Activated naive CD8-positive, alpha-beta T cell treated with anti-CD3 and anti-CD28 coated beads, Interleukin-2, amount 50 U/mL, for 16 hours (primary cell): Measurements from ENCODE around the gene TSPAN7.

Experiments used
- DNase-seq: peaks from one replicate; pipeline ENCODE4 v3.0.0-alpha.2; 2020; ENCODE audit warnings: low read depth, low spot score

Gene TSPAN7, protein sequence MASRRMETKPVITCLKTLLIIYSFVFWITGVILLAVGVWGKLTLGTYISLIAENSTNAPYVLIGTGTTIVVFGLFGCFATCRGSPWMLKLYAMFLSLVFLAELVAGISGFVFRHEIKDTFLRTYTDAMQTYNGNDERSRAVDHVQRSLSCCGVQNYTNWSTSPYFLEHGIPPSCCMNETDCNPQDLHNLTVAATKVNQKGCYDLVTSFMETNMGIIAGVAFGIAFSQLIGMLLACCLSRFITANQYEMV

DNA sequence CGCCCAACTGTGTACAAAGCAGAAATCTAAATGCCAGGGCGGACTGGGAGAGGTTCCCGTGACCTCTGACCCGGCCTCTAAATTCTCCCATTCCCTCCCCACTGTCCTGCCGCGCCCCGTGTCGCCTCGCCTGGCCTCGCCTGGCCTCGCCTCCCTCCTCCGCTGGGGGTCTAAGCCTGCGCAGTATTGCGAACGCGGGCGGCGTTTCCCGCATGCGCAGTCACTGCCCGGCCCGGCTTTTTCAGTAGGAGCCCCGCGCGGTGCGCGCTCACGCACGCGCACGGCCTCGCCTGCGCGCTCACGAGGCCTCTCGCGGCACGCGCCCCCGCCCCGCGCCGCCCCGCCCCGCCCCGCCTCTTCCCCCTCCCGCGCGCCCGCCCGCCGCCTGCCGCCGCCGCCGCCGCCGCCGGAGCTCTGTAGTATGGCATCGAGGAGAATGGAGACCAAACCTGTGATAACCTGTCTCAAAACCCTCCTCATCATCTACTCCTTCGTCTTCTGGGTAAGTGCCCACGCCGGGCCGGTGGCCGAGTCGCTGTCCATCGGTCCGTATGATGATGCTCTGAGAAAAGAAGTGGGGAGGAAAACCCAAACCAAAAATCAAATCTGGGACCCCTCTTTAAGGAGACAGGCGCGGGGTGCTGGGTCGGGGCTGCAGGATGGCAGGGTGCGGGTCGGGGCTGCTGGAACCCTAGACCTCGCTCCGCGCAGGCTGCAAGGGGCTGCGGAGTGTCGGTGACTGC lies at the start of gene TSPAN7:
TSPAN7 (plus strand) TSS at position 417 of the 743 bp plus-strand sequence; CDS start at position 422, 5 bp downstream.
- peak; percentile 54 for DNase-seq

- DNase-seq, result no peak
These were observed 48.1 kb upstream of the TSPAN7 start for GRCh38 chrX:38513112-38513742.

DNA sequence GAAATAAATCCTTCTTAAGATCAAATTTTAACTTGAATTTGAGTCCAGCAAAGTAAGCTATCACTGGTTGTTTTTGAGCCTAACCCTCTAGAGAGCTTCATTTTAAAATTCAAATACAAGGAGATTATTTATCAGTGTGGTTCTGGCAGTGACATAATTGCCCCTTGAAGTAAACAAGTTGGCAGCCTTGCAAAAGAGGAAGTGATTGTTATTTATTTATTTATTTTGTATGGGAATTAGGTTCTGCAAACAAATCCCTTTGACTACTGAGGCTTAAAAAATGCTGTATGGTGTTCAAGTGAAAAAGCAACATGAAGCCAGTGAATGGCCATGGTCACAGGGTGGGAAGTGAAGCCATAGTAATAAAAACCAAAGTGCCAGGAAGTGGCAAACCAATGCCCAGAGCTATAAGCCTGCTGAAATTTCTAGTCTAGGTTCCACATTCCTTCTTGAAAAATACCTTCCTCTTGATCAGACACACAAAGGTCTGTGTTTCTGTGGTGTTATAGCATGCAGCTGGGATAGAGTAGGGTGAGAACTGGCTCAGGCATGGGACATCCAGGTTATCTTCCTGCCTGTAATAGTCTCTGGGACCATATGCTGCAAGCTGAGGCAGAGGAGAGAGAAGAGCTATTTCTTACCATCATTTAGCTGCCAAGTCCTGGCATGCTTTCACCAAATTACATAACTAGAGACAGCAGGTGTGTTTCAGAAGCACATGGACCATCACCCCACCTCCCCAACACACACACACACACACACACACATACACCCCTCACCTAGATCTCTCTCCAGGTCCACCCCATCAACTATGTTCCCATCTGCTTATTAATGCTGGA lies 47.1 kb upstream of the TSPAN7 start:
- DNase-seq, result no peak

DNA sequence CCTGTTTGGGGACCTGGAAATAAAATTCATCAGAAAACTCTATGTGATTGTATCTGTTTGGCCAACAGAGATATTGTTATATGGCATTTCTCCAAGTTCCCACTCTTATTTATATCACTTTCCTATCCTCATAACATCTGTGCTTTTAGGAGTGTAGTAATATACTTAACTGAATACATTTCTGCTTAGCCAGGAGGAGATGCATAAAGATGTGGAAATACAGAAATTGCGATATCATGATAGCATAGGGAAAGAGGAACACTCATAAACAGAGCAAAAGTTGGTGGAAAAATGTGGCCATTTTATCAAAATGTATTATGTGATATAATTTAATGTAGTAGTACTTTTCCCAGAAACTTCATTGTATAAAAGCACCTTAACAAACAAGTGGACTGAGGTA lies 46.1 kb upstream of the TSPAN7 start:
- DNase-seq, result no peak

GRCh38 chrX:38516196-38516774 lies 45.1 kb upstream of the TSPAN7 start:
- DNase-seq, result no peak

DNA sequence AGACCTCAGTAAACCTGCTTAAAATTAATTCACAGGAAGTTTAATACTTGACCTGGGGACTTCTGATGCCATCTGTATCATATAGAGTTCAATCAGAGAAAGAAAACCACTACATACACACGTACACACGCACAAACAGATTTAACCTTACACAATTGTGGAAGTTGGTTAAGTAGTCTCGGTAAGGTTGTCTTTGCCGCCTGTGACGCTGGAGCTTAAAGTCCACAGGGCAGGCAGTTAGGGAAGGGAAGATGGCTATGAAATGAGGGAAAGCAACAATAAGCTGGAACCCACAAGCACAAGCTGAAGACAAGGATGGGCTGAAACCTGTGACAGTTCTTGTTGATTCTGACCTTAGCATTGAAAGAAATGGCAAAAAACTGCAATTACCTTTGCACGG lies 41.7 kb upstream of the TSPAN7 start:
- no peak for DNase-seq

DNA sequence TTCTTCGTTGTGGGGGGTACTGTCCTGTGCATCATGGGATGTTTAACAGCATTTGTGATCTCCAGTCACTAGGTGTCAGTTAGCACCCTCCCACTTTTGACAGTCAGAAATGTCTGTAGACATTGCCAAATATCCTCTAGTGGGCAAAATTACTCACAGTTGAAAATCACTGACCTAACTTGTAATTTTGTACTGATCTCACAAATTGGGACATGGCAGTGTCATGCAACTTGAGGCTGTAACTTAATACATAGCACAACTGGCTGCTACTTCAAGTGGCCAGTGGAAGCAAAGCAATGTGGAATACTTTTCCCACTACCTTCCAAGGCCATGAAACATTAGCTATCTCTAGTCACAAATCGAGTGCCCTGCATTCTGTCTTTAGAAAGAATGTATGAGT lies 23.2 kb upstream of the TSPAN7 start:
- no peak for DNase-seq

DNA sequence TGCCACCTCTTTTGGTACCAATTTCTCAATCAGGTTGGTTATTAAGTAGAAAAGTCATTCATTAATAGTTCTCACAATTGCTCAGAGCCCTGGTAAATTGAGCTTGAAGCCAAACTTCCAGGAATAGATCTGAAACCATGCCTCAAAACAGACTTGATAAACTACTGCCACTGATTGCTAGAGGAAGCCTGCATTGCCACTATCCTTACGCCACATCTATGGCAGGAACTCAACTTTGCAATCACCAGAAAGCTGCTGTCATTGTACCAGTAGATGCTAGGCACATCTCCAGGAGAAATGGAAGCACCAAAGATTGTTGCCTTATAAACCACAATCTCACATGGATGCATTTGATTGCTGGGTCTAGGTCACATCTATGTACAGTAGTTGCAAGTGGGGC lies 21.6 kb upstream of the TSPAN7 start:
- DNase-seq, result no peak

- no peak for DNase-seq
These were observed 12.8 kb upstream of the TSPAN7 start for GRCh38 chrX:38548508-38548907.

DNA sequence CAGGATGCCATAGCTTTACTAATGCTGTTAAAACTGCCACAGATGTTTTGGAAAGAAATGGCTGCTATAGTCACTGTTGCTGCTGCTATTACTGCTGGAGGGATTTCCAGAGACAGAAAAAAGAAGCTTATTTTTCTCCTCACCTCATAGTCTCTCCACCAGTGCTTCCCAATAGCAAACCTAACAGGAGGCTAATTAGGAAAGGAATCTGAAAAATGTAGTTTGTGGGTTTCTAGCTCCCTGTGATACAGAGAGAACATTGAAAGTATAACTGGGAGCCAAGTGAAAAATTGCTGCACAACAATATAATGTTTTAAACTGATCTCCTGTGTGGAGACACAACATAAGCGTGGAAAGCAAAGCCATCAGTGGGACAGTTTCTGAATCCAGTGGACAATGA lies 8.6 kb upstream of the TSPAN7 start:
- no peak for DNase-seq

DNA sequence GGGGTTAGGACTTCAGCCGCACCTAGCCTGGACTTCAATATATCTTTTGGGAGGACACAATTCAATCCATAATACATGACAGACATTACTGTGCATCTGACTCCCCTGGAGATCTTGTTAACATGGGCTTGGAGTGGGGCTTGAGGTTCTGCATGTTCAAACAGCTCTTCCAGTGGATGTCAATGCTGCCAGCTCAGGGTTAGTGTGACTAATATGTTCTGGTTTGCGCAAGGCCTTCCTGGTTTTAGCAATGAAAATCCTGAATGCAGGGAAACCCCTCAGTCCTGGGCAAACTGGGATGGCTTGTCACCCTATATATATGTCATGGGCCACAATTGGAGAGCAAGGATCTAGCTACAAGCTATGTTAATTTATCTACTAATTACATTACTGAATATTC lies 2.7 kb upstream of the TSPAN7 start:
- no peak for DNase-seq

DNA sequence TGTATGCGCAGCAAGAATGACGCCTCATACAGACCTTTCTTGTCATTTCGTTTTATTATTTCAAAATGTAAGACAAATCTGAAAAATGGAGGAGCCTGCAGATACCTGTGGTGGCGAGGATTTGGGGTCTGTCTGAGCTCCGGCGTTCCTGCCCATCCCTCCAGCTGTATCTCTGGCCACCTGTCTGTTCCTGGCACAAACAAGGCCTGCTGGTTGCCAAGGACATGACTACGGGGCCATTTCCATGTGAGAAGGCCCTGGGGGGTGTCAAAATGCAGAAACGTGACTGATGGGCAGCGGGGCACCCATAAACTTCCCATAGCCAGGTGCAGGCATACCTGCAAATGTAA lies 591 bp upstream of the TSPAN7 start:
- DNase-seq, result no peak

DNA sequence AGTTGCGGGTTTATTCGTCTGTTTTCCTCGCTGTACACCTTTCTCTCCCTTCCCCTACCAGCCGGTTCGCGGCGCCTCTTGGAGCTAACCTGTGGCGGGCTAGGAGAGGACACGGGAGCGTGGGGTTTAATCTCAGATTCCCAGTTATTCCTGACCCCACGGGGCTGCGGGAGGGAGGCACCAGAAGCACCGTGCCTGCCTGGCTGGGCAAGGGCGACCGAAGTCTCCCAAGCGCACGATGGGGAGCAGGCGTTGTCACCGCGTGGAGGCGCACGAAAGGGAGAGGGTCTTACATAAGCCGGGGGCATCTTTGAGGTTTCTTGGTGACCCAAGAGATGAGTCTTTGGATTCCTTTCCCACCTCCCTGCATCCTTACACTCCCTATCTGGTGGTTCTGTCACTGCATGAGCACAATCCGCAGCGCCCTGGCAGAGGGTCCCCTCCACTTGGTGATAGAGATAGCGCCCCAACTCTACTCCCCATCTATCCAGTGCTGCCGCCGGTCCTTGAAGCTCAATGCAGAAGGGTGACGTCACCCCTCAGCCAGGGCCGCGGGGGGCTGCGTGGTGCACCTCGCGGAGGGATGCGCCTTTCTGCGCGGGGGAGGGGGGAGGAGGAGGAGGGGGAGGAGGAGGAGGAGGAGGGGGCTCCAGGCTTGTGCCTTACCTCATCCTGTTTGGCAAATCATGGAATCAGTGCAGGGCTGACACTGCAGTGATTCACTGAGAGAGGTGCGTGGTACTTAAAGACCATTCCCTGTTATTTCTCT lies 793 bp downstream of the TSPAN7 start:
- no peak for DNase-seq

- no peak for DNase-seq
These were observed 1.7 kb downstream of the TSPAN7 start for GRCh38 chrX:38563030-38563429.

- DNase-seq, result no peak
These were observed 9.1 kb downstream of the TSPAN7 start for GRCh38 chrX:38570396-38570795.

- DNase-seq, result no peak
These were observed 9.7 kb downstream of the TSPAN7 start for GRCh38 chrX:38571058-38571457.

DNA sequence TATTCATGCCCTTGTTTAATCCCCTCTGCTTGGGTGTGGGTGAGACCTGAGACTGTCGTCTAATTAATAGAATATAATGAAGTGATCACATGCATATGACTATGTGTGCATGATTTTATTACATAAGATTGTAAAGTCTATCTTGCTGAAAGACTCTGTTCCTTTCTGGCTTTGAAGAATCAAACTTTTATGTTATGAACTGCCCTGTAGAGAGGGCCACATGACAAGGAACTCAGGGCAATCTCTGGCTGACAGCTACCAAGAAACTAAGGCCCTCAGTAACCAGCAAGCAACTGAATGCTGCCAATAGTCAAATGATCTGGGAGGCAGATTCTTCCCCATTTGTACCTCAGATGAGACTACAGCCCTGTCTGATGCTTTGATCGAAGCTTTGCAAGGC lies 13.5 kb downstream of the TSPAN7 start:
- no peak for DNase-seq

DNA sequence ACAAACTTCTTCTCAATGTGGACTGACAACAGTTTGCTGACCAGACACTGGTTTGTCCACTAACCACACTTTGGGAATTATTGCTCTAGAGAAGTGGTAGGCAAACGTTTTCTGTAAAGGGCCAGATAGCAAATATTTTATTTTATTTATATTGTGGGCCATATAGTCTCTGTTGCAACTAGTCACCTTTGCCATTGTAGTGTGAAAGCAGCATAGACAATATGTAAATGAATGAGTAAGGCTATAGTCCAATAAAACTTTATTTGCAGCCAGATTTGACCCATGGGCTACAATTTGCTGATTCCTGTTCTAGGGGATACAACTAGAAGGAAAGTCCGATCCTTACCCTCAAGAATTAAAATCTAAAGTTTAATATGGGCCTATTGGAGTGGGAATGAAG lies 14.5 kb downstream of the TSPAN7 start:
- DNase-seq, result no peak

DNA sequence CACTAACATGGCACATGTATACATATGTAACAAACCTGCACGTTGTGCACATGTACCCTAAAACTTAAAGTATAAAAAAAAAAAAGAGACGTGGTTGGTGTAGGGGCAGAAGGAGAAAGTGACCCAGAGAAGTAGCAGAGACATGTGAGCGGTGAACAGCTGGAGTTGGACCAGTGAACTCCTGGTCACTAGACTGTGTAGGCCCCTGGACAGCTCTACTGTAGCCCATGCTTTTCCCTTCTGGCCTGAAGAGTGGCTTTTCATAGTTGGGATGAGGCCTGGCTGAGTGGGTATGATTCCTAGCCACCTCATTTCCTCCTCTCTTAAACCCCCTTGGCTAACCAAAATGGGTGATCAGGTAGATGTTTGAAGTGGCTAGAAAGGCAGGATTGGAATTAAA lies 16.4 kb downstream of the TSPAN7 start:
- no peak for DNase-seq

GRCh38 chrX:38578167-38578566 lies 16.8 kb downstream of the TSPAN7 start:
- DNase-seq, result no peak

- DNase-seq, result no peak
These were observed 21.8 kb downstream of the TSPAN7 start for GRCh38 chrX:38583181-38583580.
